IMR-90 (cell line): ENCODE measurements around the gene PRICKLE2. TPM values are rescaled to one million over a fixed set of nuclear protein-coding genes. Genes with fewer than 3 reads are reported as not detected.

Experiments
- ATAC-seq: fragments of 200-7000 bp; cut with Tn5 transposase; 2 replicates; pipeline ENCODE4 v1.9.1; 2020; ENCODE audit warnings: low read depth, mild to moderate bottlenecking, moderate library complexity
- BruUV-seq: library from RNA; stranded (reverse); fragments of 400-500 nt; replicated peaks from 2 replicates; lab custom pipeline; 2021; lab: Mats Ljungman, UMichigan
- CTCF ChIA-PET: fragments of 300-600 bp; formaldehyde crosslinking; extraction: SDS; loops from one replicate; lab custom pipeline; 2021; ENCODE audit warnings: antibody characterized with exemption; lab: Yijun Ruan, JAX
- POLR2A ChIA-PET: fragments of 300-600 bp; sonication (Branson Sonifier 250); formaldehyde crosslinking; loops from one replicate; lab custom pipeline; 2022; ENCODE audit warnings: antibody characterized with exemption; ENCODE audit not compliant: unreplicated experiment; lab: Charles Lee
- DNase-seq: peaks from one replicate; pipeline ENCODE4 v3.0.0; 2013
- H2AFZ ChIP-seq: replicated peaks from 2 replicates; pipeline ENCODE3; 2013; ENCODE audit warnings: low read length, mild to moderate bottlenecking; ENCODE audit not compliant: poor library complexity
- H2AK5ac ChIP-seq: 2 replicates; pipeline ENCODE4 v1.6.1; 2013; ENCODE audit warnings: low read depth, low read length, inconsistent platforms
- H2AK9ac ChIP-seq: replicated peaks from 2 replicates; pipeline ENCODE3; 2013; ENCODE audit warnings: mild to moderate bottlenecking, low read depth, low read length, moderate library complexity; ENCODE audit not compliant: poor library complexity
- H2BK120ac ChIP-seq: 2 replicates; pipeline ENCODE4 v1.6.1; 2013; ENCODE audit warnings: low read depth, low read length, inconsistent platforms
- H2BK15ac ChIP-seq: 3 replicates; pipeline ENCODE4 v1.6.1; 2013; ENCODE audit warnings: low read depth, low read length, inconsistent platforms
- H2BK20ac ChIP-seq: 2 replicates; pipeline ENCODE4 v1.6.1; 2013; ENCODE audit warnings: low read depth, mild to moderate bottlenecking, inconsistent platforms, low read length, moderate library complexity
- H2BK5ac ChIP-seq: 2 replicates; pipeline ENCODE4 v1.6.1; 2013; ENCODE audit warnings: mild to moderate bottlenecking, low read depth, low read length, inconsistent platforms; ENCODE audit not compliant: poor library complexity, severe bottlenecking
- H3K14ac ChIP-seq: replicated peaks from 2 replicates; pipeline ENCODE4 v1.6.1; 2013; ENCODE audit warnings: low read depth, low read length, inconsistent platforms
- H3K18ac ChIP-seq: 2 replicates; pipeline ENCODE4 v1.6.1; 2013; ENCODE audit warnings: low read depth, low read length, control low read depth
- H3K23ac ChIP-seq: 2 replicates; pipeline ENCODE4 v1.6.1; 2013; ENCODE audit warnings: low read depth, low read length, inconsistent platforms
- H3K27ac ChIP-seq: 2 replicates; pipeline ENCODE4 v1.5.1; 2013; ENCODE audit warnings: mild to moderate bottlenecking, control low read depth, low read length; ENCODE audit not compliant: insufficient read depth
- H3K27me3 ChIP-seq: 2 replicates; pipeline ENCODE4 v1.6.1; 2013; ENCODE audit warnings: low read length; ENCODE audit not compliant: control insufficient read depth, insufficient read depth
- H3K36me3 ChIP-seq: 2 replicates; pipeline ENCODE4 v1.6.1; 2013; ENCODE audit warnings: low read length, mixed read lengths; ENCODE audit not compliant: control insufficient read depth, insufficient read depth
- H3K4ac ChIP-seq: 2 replicates; pipeline ENCODE4 v1.6.1; 2013; ENCODE audit warnings: low read depth, low read length, inconsistent platforms
- H3K4me1 ChIP-seq: 2 replicates; pipeline ENCODE4 v1.6.1; 2013; ENCODE audit warnings: low read length, mixed read lengths; ENCODE audit not compliant: control insufficient read depth, insufficient read depth
- H3K4me2 ChIP-seq: 2 replicates; pipeline ENCODE4 v1.6.1; 2013; ENCODE audit warnings: low read depth, mild to moderate bottlenecking, control low read depth, low read length, moderate library complexity
- H3K4me3 ChIP-seq: 2 replicates; pipeline ENCODE4 v1.5.1; 2013; ENCODE audit warnings: low read depth, mild to moderate bottlenecking, control low read depth, low read length, moderate library complexity; ENCODE audit not compliant: insufficient read depth
- H3K56ac ChIP-seq: 2 replicates; pipeline ENCODE4 v1.6.1; 2013; ENCODE audit warnings: low read length, inconsistent platforms; ENCODE audit not compliant: insufficient read depth; ENCODE audit errors: extremely low read depth
- H3K79me1 ChIP-seq, 2 experiments: 2 replicates each; pipeline ENCODE4 v1.6.1; 2013; ENCODE audit warnings: low read length in 2 of 2, inconsistent platforms in 1 of 2, low read depth in 1 of 2
- H3K9ac ChIP-seq: 2 replicates; pipeline ENCODE4 v1.6.1; 2013; ENCODE audit warnings: low read depth, low read length, control low read depth
- H3K9me1 ChIP-seq: 2 replicates; pipeline ENCODE4 v1.6.1; 2013; ENCODE audit warnings: low read length, inconsistent platforms; ENCODE audit not compliant: insufficient read depth
- H3K9me3 ChIP-seq: 2 replicates; pipeline ENCODE4 v1.6.1; 2013; ENCODE audit warnings: low read length; ENCODE audit not compliant: control insufficient read depth, insufficient read depth
- H4K20me1 ChIP-seq: 2 replicates; pipeline ENCODE4 v1.6.1; 2013; ENCODE audit warnings: low read length, inconsistent platforms; ENCODE audit not compliant: insufficient read depth
- H4K5ac ChIP-seq: 2 replicates; pipeline ENCODE4 v1.6.1; 2013; ENCODE audit warnings: mild to moderate bottlenecking, low read depth, low read length, control low read depth
- H4K8ac ChIP-seq, 2 experiments: 2 replicates each; pipeline ENCODE4 v1.6.1; 2013; ENCODE audit warnings: low read depth in 2 of 2, low read length in 2 of 2, control low read depth in 1 of 2, inconsistent platforms in 1 of 2
- H4K91ac ChIP-seq: 2 replicates; pipeline ENCODE4 v1.6.1; 2013; ENCODE audit warnings: low read depth, low read length, inconsistent platforms; ENCODE audit not compliant: insufficient read depth
- CHD1 ChIP-seq: IDR thresholded peaks from 2 replicates; pipeline ENCODE4 v1.6.1; 2012; ENCODE audit warnings: low read depth, low read length, improper control_type of control experiment
- MXI1 ChIP-seq: IDR thresholded peaks from 2 replicates; pipeline ENCODE4 v1.6.1; 2012; ENCODE audit warnings: low read depth, mild to moderate bottlenecking, low read length, moderate library complexity, borderline replicate concordance
- NFE2L2 ChIP-seq: fragments of 150-350 bp; IDR thresholded peaks from 2 replicates; pipeline ENCODE4 v1.6.1; 2016; ENCODE audit warnings: low read depth, mild to moderate bottlenecking, low read length
- POLR2A ChIP-seq: IDR thresholded peaks from 2 replicates; pipeline ENCODE4 v1.6.1; 2012; ENCODE audit warnings: mild to moderate bottlenecking, low read depth, low read length
- RFX5 ChIP-seq: IDR thresholded peaks from 2 replicates; pipeline ENCODE4 v1.8.0; 2012; ENCODE audit warnings: low read depth, mild to moderate bottlenecking, low read length, moderate library complexity
- SMC3 ChIP-seq: fragments of 150-350 bp; IDR thresholded peaks from 2 replicates; pipeline ENCODE4 v1.6.1; 2016; ENCODE audit warnings: low read depth, mild to moderate bottlenecking, antibody characterized with exemption, low read length, moderate library complexity
- WGBS, 2 experiments: methylation state at CpG; one replicate each; pipeline versions ENCODE4 v1.1.5 to v1.1.7; 2013; ENCODE audit warnings: missing lambda C conversion rate in 2 of 2; ENCODE audit not compliant: insufficient read length in 1 of 2; ENCODE audit errors: extremely low coverage in 2 of 2; 5-methylcytosine and 5-hydroxymethylcytosine counted together
- dilution Hi-C: fragments of 300-500 bp; cut with HindIII; formaldehyde crosslinking; loops from one replicate; pipeline ENCODE4 v1.14.3; 2018; ENCODE audit warnings: low sequenced_read_pairs; ENCODE audit not compliant: unreplicated experiment
- in situ Hi-C: fragments of 300-500 bp; cut with MboI; formaldehyde crosslinking; loops from 3 replicates; pipeline ENCODE4 v1.14.3; 2019; ENCODE audit warnings: low sequenced_read_pairs, inconsistent platforms, mixed read lengths
- intact Hi-C: fragments of 100-400 bp; cut with micrococcal nuclease; formaldehyde crosslinking; loops from 2 replicates; pipeline ENCODE4 v1.10.0; 2022
- polyA plus RNA-seq, 3 experiments: library from polyadenylated mRNA; depleted of rRNA; stranded (reverse); fragments of >200 nt; gene quantifications; 2 replicates each; pipeline ENCODE4 v1.2.3, GENCODE V29; 2012; ENCODE audit warnings: low replicate concordance in 1 of 3
- total RNA-seq: library from RNA; depleted of rRNA; stranded (reverse); fragments of >200 nt; gene quantifications from 2 replicates; pipeline ENCODE4 v1.2.3, GENCODE V29; 2012

PRICKLE2 gene
- total and polyA plus RNA-seq, 2 of the 4 experiments (the other 2 are of a cell fraction) = 4.1 to 14.2 TPM

DNA sequence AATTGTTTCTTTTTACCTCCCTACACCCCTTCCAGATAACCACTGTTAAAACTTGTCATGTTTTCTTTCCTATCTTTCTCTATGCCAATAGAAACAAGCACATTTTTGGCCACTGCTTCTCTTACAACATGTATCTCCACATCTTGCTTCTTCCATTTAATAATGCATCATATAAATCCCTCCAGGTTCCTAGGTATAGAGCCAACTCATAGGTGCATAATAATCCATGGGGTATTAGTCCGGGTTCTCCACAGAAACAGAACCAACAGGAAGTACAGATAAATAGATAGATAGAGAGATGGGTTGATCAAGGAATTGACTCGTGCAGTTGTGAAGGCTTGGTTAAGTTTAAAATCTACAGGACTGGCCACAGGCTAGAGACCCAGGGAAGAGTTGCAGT is 160.5 kb downstream of the PRICKLE2 start:
- H2BK120ac ChIP-seq = no peak overlapping the region
- no peak overlapping the region for H4K8ac ChIP-seq
- no peak for DNase-seq
- no peak overlapping the region for H3K4me2 ChIP-seq
- H2AFZ ChIP-seq = no peak overlapping the region
- H3K9ac ChIP-seq = no peak overlapping the region
- H2AK9ac ChIP-seq = no peak overlapping the region
- no peak overlapping the region for H4K91ac ChIP-seq
- no peaks in the 10 kb centered on the region for H3K9me3 ChIP-seq
- no peak overlapping the region for H3K14ac ChIP-seq
- no peaks in the 10 kb centered on the region for H3K79me1 ChIP-seq
- no peak for ATAC-seq
- H3K9me1 ChIP-seq = no peaks in the 10 kb centered on the region
- intact Hi-C loops (no loop called here), dilution Hi-C loops (no loop called here), in situ Hi-C loops (no loop called here)
- no TSS peak for BruUV-seq
- no peak overlapping the region for H3K56ac ChIP-seq
- H3K27ac ChIP-seq = no peak overlapping the region
- no peak overlapping the region for H2BK5ac ChIP-seq
- WGBS, 2 experiments = 90% methylated on average over 2 of the region's 2 CpGs; no CpG with 5 or more reads in 1 of the 2 experiments
- no peak overlapping the region for H3K23ac ChIP-seq
- no peak overlapping the region for H2BK15ac ChIP-seq
- H3K4ac ChIP-seq = no peak overlapping the region
- ChIA-PET POLR2A (no interaction called here), CTCF (no interaction called here)
- H3K4me3 ChIP-seq = no peak overlapping the region
- H4K20me1 ChIP-seq = no peaks in the 10 kb centered on the region
- H3K18ac ChIP-seq = no peak overlapping the region
- H3K27me3 ChIP-seq = no peaks in the 10 kb centered on the region
- peaks cover 3% of the 10 kb centered on the region; the same call in 1 of the 2 replicates for H3K4me1 ChIP-seq
- no peak overlapping the region for H4K5ac ChIP-seq
- H2BK20ac ChIP-seq = no peak overlapping the region
- TF ChIP-seq RFX5 = no peak
- no peak for TF ChIP-seq MXI1
- TF ChIP-seq SMC3 = no peak
- TF ChIP-seq NFE2L2 = no peak
- TF ChIP-seq POLR2A = no peak
- TF ChIP-seq CHD1 = no peak
- no peak overlapping the region for H2AK5ac ChIP-seq
- no peaks in the 10 kb centered on the region for H3K36me3 ChIP-seq
